Keratinocyte (primary cell): ENCODE results near the gene UROC1. TPM values are rescaled to one million over a fixed set of nuclear protein-coding genes. Genes with fewer than 3 reads are reported as not detected.

Experiments used
- DNase-seq: peaks from one replicate; pipeline ENCODE4 v3.0.0-alpha.2; 2011; ENCODE audit warnings: low read depth, missing footprints, low spot score
- FAIRE-seq: peaks from 2 replicates; lab custom pipeline; 2011; peaks lifted over from hg19 to GRCh38; lab: Jason Lieb, UNC
- H2AFZ ChIP-seq: 2 replicates; pipeline ENCODE4 v1.6.0; 2012; ENCODE audit warnings: low read length, control low read depth, inconsistent platforms; ENCODE audit not compliant: control insufficient read depth
- H3K27ac ChIP-seq: 2 replicates; pipeline ENCODE4 v1.5.1; 2011; ENCODE audit warnings: low read length; ENCODE audit not compliant: control insufficient read depth, insufficient read depth
- H3K27me3 ChIP-seq: 3 replicates; pipeline ENCODE4 v1.6.0; 2011; ENCODE audit warnings: low read length; ENCODE audit not compliant: control insufficient read depth, insufficient read depth; ENCODE audit errors: extremely low read depth
- H3K36me3 ChIP-seq, 2 experiments: 2 replicates in 1 of 2; 3 replicates in 1 of 2; pipeline ENCODE4 v1.5.1; 2011; ENCODE audit warnings: low read length in 2 of 2, mild to moderate bottlenecking in 1 of 2; ENCODE audit not compliant: control insufficient read depth in 2 of 2, insufficient read depth in 2 of 2; ENCODE audit errors: extremely low read depth in 1 of 2
- H3K4me1 ChIP-seq: 3 replicates; pipeline ENCODE4 v1.5.1; 2011; ENCODE audit warnings: low read length; ENCODE audit not compliant: control insufficient read depth, insufficient read depth; ENCODE audit errors: extremely low read depth
- H3K4me2 ChIP-seq: 3 replicates; pipeline ENCODE4 v1.6.0; 2011; ENCODE audit warnings: low read depth, low read length; ENCODE audit not compliant: control insufficient read depth, insufficient read depth; ENCODE audit errors: extremely low read depth
- H3K4me3 ChIP-seq, 3 experiments: fragments of 200-600 bp in 1 of 3; sonication (generic) in 1 of 3; 2 replicates in 2 of 3; 3 replicates in 1 of 3; pipeline ENCODE4 v1.5.1; 2011 to 2016; ENCODE audit warnings: low read length in 3 of 3, mild to moderate bottlenecking in 3 of 3, control low read depth in 2 of 3, inconsistent platforms in 1 of 3, low read depth in 1 of 3, mixed read lengths in 1 of 3, mixed run types in 1 of 3, moderate library complexity in 1 of 3; ENCODE audit not compliant: control insufficient read depth in 2 of 3, insufficient read depth in 2 of 3; ENCODE audit errors: extremely low read depth in 1 of 3
- H3K79me2 ChIP-seq: 2 replicates; pipeline ENCODE4 v1.6.0; 2012; ENCODE audit warnings: low read length; ENCODE audit not compliant: control insufficient read depth, insufficient read depth
- H3K9ac ChIP-seq: 3 replicates; pipeline ENCODE4 v1.6.0; 2011; ENCODE audit warnings: low read length; ENCODE audit not compliant: control insufficient read depth, insufficient read depth; ENCODE audit errors: extremely low read depth
- H3K9me1 ChIP-seq: 3 replicates; pipeline ENCODE4 v1.6.0; 2011; ENCODE audit warnings: low read length; ENCODE audit not compliant: control insufficient read depth, insufficient read depth; ENCODE audit errors: extremely low read depth
- H3K9me3 ChIP-seq: 2 replicates; pipeline ENCODE4 v1.5.1; 2012; ENCODE audit warnings: low read depth, low read length; ENCODE audit not compliant: control insufficient read depth
- H4K20me1 ChIP-seq: 3 replicates; pipeline ENCODE4 v1.6.0; 2011; ENCODE audit warnings: low read length; ENCODE audit not compliant: control insufficient read depth, insufficient read depth; ENCODE audit errors: extremely low read depth
- EZH2 ChIP-seq: IDR thresholded peaks from one replicate; pipeline ENCODE4 v1.6.1; 2012; ENCODE audit warnings: inconsistent platforms, mild to moderate bottlenecking, low read length, moderate library complexity
- dilution Hi-C: fragments of 300-500 bp; cut with MboI; formaldehyde crosslinking; loops from one replicate; pipeline ENCODE4 v1.7.0; 2020; ENCODE audit warnings: low sequenced_read_pairs; ENCODE audit not compliant: extremely low pct_ligation_motif_present
- polyA plus RNA-seq, 5 experiments: library from polyadenylated mRNA; depleted of rRNA in 3 of 5; stranded (reverse) in 3 of 5; stranded (forward) in 1 of 5; unstranded in 1 of 5; fragments of >200 nt; gene quantifications; 1 replicate in 1 of 5; 2 replicates in 3 of 5; 3 replicates in 1 of 5; pipeline versions ENCODE4 v1.2.1 to v1.2.3, GENCODE V29; 2011 to 2012; ENCODE audit warnings: missing spikeins in 2 of 5, low read depth in 1 of 5, low replicate concordance in 1 of 5
- TF ChIP-seq, protein P1 (sequence below), 3 experiments: IDR thresholded peaks in 1 of 3; conservative IDR thresholded peaks in 1 of 3; optimal IDR thresholded peaks in 1 of 3; 2 replicates in 2 of 3; 3 replicates in 1 of 3; pipeline versions ENCODE3 to v1.5.1; 2011; ENCODE audit warnings: low read length in 3 of 3, mild to moderate bottlenecking in 3 of 3, moderate library complexity in 2 of 3, control low read depth in 1 of 3, inconsistent platforms in 1 of 3; ENCODE audit not compliant: insufficient read depth in 2 of 3; ENCODE audit errors: extremely low read depth in 1 of 3

Gene UROC1
- polyA plus RNA-seq, 1 donor (not counting 4 experiments of a cell fraction or from before 2014, with no cell fraction given), result not detected

DNA sequence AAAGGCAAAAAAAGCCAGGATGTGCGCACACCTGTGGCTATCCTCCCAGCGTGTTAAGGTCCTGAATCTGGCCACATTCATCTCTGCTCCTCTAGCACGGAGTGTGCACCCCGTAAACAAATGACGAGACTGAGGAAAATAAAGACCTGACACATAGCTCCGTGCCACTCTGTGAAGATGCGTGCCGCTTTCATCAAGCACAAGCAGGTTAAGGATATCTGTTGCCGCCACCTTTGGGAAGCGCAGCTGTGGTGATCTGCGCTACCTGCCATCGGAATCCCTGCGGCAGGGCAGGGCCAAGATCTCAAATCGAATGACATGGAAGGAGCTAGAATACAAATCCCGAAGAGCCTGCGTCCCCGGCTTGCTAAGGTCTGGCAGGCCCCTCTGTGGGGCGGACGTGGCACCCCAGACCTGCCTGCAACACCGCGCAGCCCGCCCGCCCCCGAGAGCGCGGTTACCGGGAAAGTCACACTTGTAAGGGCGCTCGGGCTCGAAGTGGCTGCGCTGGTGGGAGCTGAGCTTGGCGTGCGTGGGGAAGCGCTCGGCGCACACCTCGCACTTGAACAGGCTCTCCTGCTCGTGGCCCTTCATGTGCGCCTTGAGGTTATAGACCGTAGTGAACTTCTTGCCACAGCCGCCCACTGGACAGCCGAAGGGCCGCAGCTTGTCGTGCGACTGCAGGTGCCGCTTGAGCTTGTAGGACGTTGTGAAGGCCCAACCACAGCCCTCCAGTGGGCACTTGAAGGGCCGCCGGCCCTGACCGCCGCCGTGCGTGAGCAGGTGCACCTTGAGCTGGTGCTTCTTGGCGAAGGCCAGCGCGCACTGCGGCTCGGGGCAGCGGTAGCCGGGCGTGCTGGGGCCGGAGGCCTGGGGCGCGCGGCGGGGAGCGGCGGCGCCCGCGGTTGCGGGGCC is 42.8 kb downstream of the UROC1 start:
- H3K79me2 ChIP-seq, result peaks cover 42% of the 10 kb centered on the region
- H3K9ac ChIP-seq, result peak overlapping the region; percentile 74
- H3K27me3 ChIP-seq, result no peaks in the 10 kb centered on the region
- peaks cover 11% of the 10 kb centered on the region for H3K9me1 ChIP-seq
- peaks cover 20% of the 10 kb centered on the region for H4K20me1 ChIP-seq
- H3K4me1 ChIP-seq, result peaks cover 31% of the 10 kb centered on the region
- peaks cover 12 to 18% of the 10 kb centered on the region in 2 experiments for H3K36me3 ChIP-seq
- H3K4me2 ChIP-seq, result peak overlapping the region; percentile 91
- FAIRE-seq (no peak), DNase-seq (no peak)
- no peak overlapping the region for H2AFZ ChIP-seq
- peak overlapping the region; percentile 65 for H3K27ac ChIP-seq
- dilution Hi-C loops, result no loop called here
- peak overlapping the region; percentile 74 to 85 (median 74) for H3K4me3 ChIP-seq
- H3K9me3 ChIP-seq, result no peaks in the 10 kb centered on the region
- TF ChIP-seq, protein P1, sequence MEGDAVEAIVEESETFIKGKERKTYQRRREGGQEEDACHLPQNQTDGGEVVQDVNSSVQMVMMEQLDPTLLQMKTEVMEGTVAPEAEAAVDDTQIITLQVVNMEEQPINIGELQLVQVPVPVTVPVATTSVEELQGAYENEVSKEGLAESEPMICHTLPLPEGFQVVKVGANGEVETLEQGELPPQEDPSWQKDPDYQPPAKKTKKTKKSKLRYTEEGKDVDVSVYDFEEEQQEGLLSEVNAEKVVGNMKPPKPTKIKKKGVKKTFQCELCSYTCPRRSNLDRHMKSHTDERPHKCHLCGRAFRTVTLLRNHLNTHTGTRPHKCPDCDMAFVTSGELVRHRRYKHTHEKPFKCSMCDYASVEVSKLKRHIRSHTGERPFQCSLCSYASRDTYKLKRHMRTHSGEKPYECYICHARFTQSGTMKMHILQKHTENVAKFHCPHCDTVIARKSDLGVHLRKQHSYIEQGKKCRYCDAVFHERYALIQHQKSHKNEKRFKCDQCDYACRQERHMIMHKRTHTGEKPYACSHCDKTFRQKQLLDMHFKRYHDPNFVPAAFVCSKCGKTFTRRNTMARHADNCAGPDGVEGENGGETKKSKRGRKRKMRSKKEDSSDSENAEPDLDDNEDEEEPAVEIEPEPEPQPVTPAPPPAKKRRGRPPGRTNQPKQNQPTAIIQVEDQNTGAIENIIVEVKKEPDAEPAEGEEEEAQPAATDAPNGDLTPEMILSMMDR (optimal IDR thresholded peaks at IDR 0.05 in 1 of 3, IDR thresholded peaks at IDR 0.05 in 1 of 3, conservative IDR thresholded peaks at IDR 0.05 in 1 of 3; ENCODE audit: extremely low read depth in 1 of 3, insufficient read depth in 2 of 3, low read length in 3 of 3), result peak in 1 of 3 experiments; percentile 6
- no peak for TF ChIP-seq EZH2

DNA sequence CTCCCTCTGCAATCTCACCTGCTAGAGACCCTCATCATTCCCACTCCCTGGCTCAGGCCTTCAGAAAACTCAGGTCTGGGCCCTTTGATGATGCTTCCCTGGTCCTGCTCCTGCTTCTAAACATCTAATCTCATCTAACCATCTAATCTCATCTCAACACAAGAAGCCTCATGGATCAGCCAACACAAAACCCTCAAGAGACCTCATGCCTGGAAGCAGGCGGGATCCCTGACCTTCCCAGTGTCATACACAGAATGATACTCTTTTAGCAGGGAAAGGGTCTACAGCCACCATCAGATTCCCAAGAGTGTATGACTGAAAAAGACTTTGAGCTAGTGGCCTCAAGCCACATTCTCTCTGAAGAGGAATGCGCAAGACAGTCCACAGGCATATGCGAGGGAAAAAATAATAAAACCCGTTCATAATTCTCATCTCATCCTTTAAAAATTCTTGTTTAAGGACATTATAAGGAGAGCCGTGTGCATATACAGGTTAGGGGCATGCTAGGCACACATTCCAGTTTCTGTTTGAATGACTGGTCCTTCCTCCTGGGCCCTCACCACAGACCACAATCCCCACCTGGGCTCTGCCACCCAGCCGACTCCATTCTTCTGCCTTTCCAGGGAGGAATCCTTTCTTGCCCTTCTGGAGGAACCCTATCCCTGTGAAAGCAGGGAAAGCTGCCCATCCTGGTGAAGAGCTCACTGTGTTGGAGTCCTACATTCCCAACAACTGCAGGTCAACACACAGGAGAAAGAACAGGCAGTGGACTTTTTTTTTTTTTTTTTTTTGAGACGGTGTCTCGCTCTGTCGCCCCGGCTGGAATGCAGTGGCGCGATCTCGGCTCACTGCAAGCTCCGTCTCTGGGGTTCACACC is 44.0 kb downstream of the UROC1 start:
- Histone ChIP-seq H3K9me1 (peaks cover 11% of the 10 kb centered on the region), H3K27me3 (no peaks in the 10 kb centered on the region), H3K4me2 (peak overlapping the region; percentile 86), H3K36me3 (peaks cover 18 to 25% of the 10 kb centered on the region in 2 experiments), H4K20me1 (peaks cover 20% of the 10 kb centered on the region), H3K4me3 (peak overlapping the region in 2 of 3 experiments; percentile 9 to 47), H3K4me1 (peaks cover 31% of the 10 kb centered on the region), H3K9me3 (no peaks in the 10 kb centered on the region), H3K79me2 (peaks cover 54% of the 10 kb centered on the region), H3K9ac (no peak overlapping the region), H3K27ac (no peak overlapping the region), H2AFZ (no peak overlapping the region)
- FAIRE-seq, result no peak
- TF ChIP-seq, protein P1 (optimal IDR thresholded peaks at IDR 0.05 in 1 of 3, IDR thresholded peaks at IDR 0.05 in 1 of 3, conservative IDR thresholded peaks at IDR 0.05 in 1 of 3; ENCODE audit: extremely low read depth in 1 of 3, insufficient read depth in 2 of 3, low read length in 3 of 3), result no peak
- TF ChIP-seq EZH2, result no peak
- DNase-seq, result no peak
- dilution Hi-C loops, result no loop called here
